ENCODE results near the gene GRM6. TPM values are rescaled to one million over a fixed set of nuclear protein-coding genes. Genes with fewer than 3 reads are reported as not detected.

Gene GRM6
- total RNA-seq, 2 donors from 2014 or later, result not detected

DNA sequence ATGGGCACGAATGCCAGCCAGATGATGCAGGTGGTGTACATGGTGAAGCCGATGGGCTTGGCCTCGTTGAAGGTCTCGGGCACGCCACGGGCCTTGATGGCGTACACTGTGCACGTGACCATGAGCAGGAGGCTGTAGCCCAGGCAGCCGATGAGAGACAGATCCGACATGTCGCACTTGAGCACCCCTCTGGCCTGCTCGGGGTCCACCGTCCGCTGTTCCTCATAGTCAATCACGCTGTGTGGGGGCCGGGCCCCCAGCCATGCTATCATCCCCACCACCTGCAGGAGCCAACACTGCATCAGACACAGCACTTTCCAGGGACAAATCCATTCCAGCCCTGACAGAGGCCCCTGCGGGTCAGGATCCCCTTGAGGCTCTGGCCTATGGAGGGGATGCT is 12.2 kb downstream of the GRM6 start:
- TF ChIP-seq, protein P1, sequence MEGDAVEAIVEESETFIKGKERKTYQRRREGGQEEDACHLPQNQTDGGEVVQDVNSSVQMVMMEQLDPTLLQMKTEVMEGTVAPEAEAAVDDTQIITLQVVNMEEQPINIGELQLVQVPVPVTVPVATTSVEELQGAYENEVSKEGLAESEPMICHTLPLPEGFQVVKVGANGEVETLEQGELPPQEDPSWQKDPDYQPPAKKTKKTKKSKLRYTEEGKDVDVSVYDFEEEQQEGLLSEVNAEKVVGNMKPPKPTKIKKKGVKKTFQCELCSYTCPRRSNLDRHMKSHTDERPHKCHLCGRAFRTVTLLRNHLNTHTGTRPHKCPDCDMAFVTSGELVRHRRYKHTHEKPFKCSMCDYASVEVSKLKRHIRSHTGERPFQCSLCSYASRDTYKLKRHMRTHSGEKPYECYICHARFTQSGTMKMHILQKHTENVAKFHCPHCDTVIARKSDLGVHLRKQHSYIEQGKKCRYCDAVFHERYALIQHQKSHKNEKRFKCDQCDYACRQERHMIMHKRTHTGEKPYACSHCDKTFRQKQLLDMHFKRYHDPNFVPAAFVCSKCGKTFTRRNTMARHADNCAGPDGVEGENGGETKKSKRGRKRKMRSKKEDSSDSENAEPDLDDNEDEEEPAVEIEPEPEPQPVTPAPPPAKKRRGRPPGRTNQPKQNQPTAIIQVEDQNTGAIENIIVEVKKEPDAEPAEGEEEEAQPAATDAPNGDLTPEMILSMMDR (IDR thresholded peaks at IDR 0.05), result no peak
- H3K4me3 ChIP-seq, result no peak overlapping the region
- no peak overlapping the region for H3K27ac ChIP-seq
- H3K9me3 ChIP-seq, result no peaks in the 10 kb centered on the region
- no peak for DNase-seq
- no peaks in the 10 kb centered on the region for H3K27me3 ChIP-seq
- intact Hi-C loops (cut with DNase I), result no loop called here
- no peaks in the 10 kb centered on the region for H3K4me1 ChIP-seq
- H3K9ac ChIP-seq (ENCODE audit: low read depth in 2 of 2, low read length in 2 of 2), result no peak overlapping the region
- H3K36me3 ChIP-seq, result no peaks in the 10 kb centered on the region

DNA sequence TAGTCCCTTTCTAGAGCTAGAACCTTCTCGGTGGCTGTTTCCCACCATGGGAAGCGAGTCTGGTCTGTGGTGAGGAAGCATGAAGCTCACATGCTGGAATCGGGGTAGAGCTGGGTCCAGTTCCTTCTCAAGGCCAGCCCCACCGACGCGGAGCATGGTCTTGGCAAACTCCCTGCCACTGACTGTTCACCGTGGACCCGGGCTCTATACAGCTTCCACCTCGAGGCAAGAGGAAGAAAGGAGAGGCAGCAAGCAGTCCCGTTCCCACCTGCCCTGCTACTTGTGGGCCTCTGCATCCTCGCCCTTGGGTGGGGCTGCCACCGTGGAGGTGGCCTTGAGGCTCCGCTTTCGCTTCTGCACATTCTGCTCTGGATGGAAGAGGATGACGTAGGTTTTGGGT is 13.7 kb downstream of the GRM6 start:
- no peaks in the 10 kb centered on the region for H3K27me3 ChIP-seq
- TF ChIP-seq, protein P1 (IDR thresholded peaks at IDR 0.05), result no peak
- H3K4me1 ChIP-seq, result no peaks in the 10 kb centered on the region
- H3K9me3 ChIP-seq, result no peaks in the 10 kb centered on the region
- DNase-seq, result no peak
- intact Hi-C loops (cut with DNase I), result no loop called here
- no peak overlapping the region for H3K27ac ChIP-seq
- no peak overlapping the region for H3K9ac ChIP-seq (ENCODE audit: low read depth in 2 of 2, low read length in 2 of 2)
- H3K4me3 ChIP-seq, result no peak overlapping the region
- no peaks in the 10 kb centered on the region for H3K36me3 ChIP-seq

DNA sequence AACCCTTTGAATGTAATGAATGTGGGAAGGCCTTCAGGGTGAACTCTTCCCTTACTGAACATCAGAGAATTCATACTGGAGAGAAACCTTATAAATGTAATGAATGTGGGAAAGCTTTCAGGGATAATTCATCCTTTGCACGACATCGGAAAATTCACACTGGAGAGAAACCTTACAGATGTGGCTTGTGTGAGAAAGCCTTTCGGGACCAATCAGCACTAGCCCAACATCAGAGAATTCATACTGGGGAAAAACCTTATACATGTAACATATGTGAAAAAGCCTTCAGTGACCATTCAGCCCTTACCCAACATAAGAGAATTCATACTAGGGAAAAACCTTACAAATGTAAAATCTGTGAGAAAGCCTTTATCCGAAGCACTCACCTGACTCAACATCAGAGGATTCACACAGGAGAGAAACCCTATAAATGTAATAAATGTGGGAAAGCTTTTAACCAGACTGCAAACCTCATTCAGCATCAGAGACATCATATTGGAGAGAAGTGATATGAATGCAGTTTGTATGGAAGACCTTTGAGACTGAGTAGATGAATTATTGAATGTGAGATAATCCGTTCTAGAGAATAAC is 29.6 kb downstream of the GRM6 start:
- no peak overlapping the region for H3K4me3 ChIP-seq
- no peaks in the 10 kb centered on the region for H3K4me1 ChIP-seq
- H3K9me3 ChIP-seq, result peaks cover 11% of the 10 kb centered on the region
- no peaks in the 10 kb centered on the region for H3K36me3 ChIP-seq
- DNase-seq, result no peak
- H3K27me3 ChIP-seq, result no peaks in the 10 kb centered on the region
- TF ChIP-seq, protein P1 (IDR thresholded peaks at IDR 0.05), result no peak
- H3K9ac ChIP-seq (ENCODE audit: low read depth in 2 of 2, low read length in 2 of 2), result no peak overlapping the region
- no peak overlapping the region for H3K27ac ChIP-seq
- intact Hi-C loops (cut with DNase I), result no loop called here

DNA sequence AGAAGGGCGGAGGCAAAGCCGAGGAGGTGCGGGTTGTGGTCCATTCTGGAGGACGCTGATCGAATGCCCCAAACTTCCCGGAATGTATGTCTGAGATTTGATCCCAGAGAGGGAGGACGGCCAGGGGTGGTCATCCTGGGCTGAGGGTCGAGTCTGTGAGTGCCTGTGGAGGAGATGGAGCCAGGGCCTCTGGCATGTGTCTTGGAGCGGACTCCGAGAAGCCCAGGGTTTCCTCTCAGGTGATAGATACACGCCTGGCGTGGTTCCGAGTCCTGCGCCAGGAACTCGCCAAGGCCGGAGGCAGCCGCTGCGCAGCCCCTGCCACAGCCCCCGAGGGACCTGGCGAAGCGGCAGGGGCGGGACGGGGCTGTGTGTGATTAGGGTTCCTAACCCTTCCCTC is 53.8 kb downstream of the GRM6 start:
- intact Hi-C loops (cut with DNase I), result no loop called here
- Histone ChIP-seq H3K36me3 (no peaks in the 10 kb centered on the region), H3K9me3 (peaks cover 3% of the 10 kb centered on the region), H3K27ac (peak overlapping the region; percentile 37), H3K4me1 (no peaks in the 10 kb centered on the region), H3K9ac (ENCODE audit: low read depth in 2 of 2, low read length in 2 of 2) (peak overlapping the region in 1 of 2 donors; percentile 35), H3K27me3 (no peaks in the 10 kb centered on the region), H3K4me3 (peak overlapping the region; percentile 41)
- TF ChIP-seq, protein P1 (IDR thresholded peaks at IDR 0.05), result no peak
- no peak for DNase-seq

DNA sequence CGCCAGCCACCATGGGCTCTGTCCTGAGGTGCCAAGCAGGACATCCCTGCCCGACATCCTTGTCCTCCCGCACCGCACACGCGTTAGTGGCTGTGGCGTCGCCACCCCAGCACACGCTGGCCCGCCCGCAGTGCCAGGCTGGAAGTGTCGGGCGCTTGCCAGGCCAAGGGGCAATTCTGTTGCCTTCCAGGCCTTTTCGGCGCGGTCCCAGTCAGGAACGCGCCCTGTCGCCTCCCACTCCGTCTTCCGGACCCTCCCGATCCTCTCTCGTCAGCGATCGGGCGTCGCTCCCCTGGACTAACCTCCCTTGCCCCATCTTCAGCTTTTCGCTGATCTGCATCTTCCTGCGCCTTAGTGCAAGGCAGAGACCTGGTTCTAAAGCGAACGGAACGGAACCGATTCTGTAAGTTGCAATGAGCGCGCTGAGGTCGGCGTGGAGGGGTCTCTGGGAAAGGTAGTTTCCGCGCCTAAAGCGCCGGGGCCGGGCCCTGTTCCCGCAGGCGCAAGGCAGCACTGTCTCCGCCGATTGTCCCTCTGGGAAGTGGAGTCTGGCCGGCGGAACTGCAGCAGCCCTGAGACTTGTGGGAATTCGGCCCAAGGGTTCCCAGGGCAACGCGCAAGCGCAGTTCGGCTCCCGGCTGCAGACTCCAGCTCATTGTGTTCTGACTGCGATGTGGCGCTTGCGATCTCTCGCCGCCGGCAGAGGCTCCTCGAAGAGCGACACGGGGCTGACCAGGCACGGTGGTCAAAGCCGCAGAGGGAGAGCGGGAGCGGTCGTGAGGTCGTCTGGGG is 54.4 kb downstream of the GRM6 start, which contains the start of gene ZNF454:
ZNF454 (plus strand) TSS at position 630 of the 792 bp plus-strand sequence. CDS start 1,594 bp downstream, outside the sequence.
- peak within 1 kb of the TSS; percentile 4 to 56 for H3K9ac ChIP-seq (ENCODE audit: low read depth in 2 of 2, low read length in 2 of 2)
- peak; percentile 90 for DNase-seq
- H3K9me3 ChIP-seq, result peaks cover 3% of the 10 kb centered on the region
- no peaks in the 10 kb centered on the region for H3K4me1 ChIP-seq
- H3K27ac ChIP-seq, result peak within 1 kb of the TSS; percentile 37
- H3K36me3 ChIP-seq, result no peaks in the 10 kb centered on the region
- intact Hi-C loops (cut with DNase I), result no loop called here
- TF ChIP-seq, protein P1 (IDR thresholded peaks at IDR 0.05), result no peak
- peak within 1 kb of the TSS; percentile 41 for H3K4me3 ChIP-seq
- H3K27me3 ChIP-seq, result no peaks in the 10 kb centered on the region

Data from colonic mucosa (tissue), 4 donors.